DND-41 (cell line): ENCODE data around the gene SCYGR3.

ENCODE experiments used
- ATAC-seq: fragments of 200-7000 bp; cut with Tn5 transposase; 3 replicates; pipeline ENCODE4 v1.9.1; 2021; ENCODE audit warnings: low read depth; ENCODE audit not compliant: insufficient read depth
- DNase-seq: peaks from one replicate; pipeline ENCODE4 v3.0.0-alpha.2; 2020
- H2AFZ ChIP-seq: 2 replicates; pipeline ENCODE4 v1.6.0; 2012; ENCODE audit warnings: low read depth, low read length
- H3K27ac ChIP-seq: 2 replicates; pipeline ENCODE4 v1.5.1; 2012; ENCODE audit warnings: low read length, inconsistent platforms
- H3K27me3 ChIP-seq: fragments of 200-600 bp; sonication (generic); 2 replicates; pipeline ENCODE4 v1.6.0; 2012; ENCODE audit warnings: low read length, mild to moderate bottlenecking, inconsistent platforms; ENCODE audit not compliant: insufficient read depth, poor library complexity
- H3K36me3 ChIP-seq: 2 replicates; pipeline ENCODE4 v1.5.1; 2012; ENCODE audit warnings: low read length, inconsistent platforms; ENCODE audit not compliant: insufficient read depth
- H3K4me1 ChIP-seq: 2 replicates; pipeline ENCODE4 v1.5.1; 2012; ENCODE audit warnings: mild to moderate bottlenecking, low read length; ENCODE audit not compliant: insufficient read depth
- H3K4me2 ChIP-seq: 2 replicates; pipeline ENCODE4 v1.6.0; 2012; ENCODE audit warnings: mild to moderate bottlenecking, moderate library complexity, low read length, inconsistent platforms; ENCODE audit not compliant: insufficient read depth
- H3K4me3 ChIP-seq, 2 experiments: fragments of 200-600 bp in 1 of 2; shearing (Covaris generic) in 1 of 2; 2 replicates each; pipeline ENCODE4 v1.5.1; 2012 to 2016; ENCODE audit warnings: inconsistent platforms in 2 of 2, low read length in 2 of 2, mild to moderate bottlenecking in 2 of 2, low read depth in 1 of 2, moderate library complexity in 1 of 2
- H3K79me2 ChIP-seq: 2 replicates; pipeline ENCODE4 v1.6.0; 2012; ENCODE audit warnings: low read length, inconsistent platforms; ENCODE audit not compliant: insufficient read depth
- H3K9ac ChIP-seq: 2 replicates; pipeline ENCODE4 v1.6.0; 2012; ENCODE audit warnings: low read depth, mild to moderate bottlenecking, inconsistent platforms, low read length, moderate library complexity
- H3K9me3 ChIP-seq: 2 replicates; pipeline ENCODE4 v1.5.1; 2012; ENCODE audit warnings: low read length, moderate library complexity, mild to moderate bottlenecking, inconsistent platforms; ENCODE audit not compliant: insufficient read depth, severe bottlenecking
- H4K20me1 ChIP-seq: 2 replicates; pipeline ENCODE4 v1.6.0; 2012; ENCODE audit warnings: low read length; ENCODE audit not compliant: insufficient read depth
- EZH2 ChIP-seq: IDR thresholded peaks from 3 replicates; pipeline ENCODE4 v1.6.1; 2012; ENCODE audit warnings: borderline replicate concordance, low read depth, mild to moderate bottlenecking, moderate library complexity, low read length, inconsistent platforms; ENCODE audit not compliant: severe bottlenecking
- TF ChIP-seq, protein P1 (sequence below): IDR thresholded peaks from 2 replicates; pipeline ENCODE4 v1.5.1; 2012; ENCODE audit warnings: borderline replicate concordance, low read length, moderate library complexity, mild to moderate bottlenecking; ENCODE audit not compliant: poor library complexity, severe bottlenecking; ENCODE audit errors: extremely low read depth

The SCYGR3 gene

DNA sequence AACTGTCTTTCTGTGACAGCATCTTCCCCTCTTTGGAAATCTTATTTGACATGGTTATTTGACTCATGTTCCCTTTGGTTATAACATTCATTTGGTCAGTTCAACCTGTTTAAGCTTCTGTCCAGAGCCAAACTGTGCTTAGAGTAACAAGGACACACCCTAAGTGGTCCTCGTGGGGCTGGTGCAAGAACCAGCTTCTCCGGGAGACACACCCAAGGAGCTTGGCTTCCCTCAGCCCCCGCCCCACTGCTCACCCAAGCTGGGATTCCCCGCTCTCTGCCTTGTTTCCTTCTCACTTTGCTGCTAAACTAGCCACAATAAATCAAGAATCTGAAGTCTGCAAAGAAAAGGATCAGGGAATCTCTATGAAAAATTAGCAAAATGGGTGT, 1.4 kb downstream of the SCYGR3 start:
- H3K36me3 ChIP-seq, result no peaks in the 10 kb centered on the region
- no peak overlapping the region for H3K27ac ChIP-seq
- no peak overlapping the region for H3K4me3 ChIP-seq
- H3K9me3 ChIP-seq, result no peaks in the 10 kb centered on the region
- ATAC-seq (no peak), DNase-seq (no peak)
- H3K79me2 ChIP-seq, result no peaks in the 10 kb centered on the region
- H2AFZ ChIP-seq, result no peak overlapping the region
- no peak overlapping the region for H3K4me2 ChIP-seq
- H3K27me3 ChIP-seq, result no peaks in the 10 kb centered on the region
- no peaks in the 10 kb centered on the region for H4K20me1 ChIP-seq
- no peak overlapping the region for H3K9ac ChIP-seq
- no peaks in the 10 kb centered on the region for H3K4me1 ChIP-seq
- TF ChIP-seq, protein P1, sequence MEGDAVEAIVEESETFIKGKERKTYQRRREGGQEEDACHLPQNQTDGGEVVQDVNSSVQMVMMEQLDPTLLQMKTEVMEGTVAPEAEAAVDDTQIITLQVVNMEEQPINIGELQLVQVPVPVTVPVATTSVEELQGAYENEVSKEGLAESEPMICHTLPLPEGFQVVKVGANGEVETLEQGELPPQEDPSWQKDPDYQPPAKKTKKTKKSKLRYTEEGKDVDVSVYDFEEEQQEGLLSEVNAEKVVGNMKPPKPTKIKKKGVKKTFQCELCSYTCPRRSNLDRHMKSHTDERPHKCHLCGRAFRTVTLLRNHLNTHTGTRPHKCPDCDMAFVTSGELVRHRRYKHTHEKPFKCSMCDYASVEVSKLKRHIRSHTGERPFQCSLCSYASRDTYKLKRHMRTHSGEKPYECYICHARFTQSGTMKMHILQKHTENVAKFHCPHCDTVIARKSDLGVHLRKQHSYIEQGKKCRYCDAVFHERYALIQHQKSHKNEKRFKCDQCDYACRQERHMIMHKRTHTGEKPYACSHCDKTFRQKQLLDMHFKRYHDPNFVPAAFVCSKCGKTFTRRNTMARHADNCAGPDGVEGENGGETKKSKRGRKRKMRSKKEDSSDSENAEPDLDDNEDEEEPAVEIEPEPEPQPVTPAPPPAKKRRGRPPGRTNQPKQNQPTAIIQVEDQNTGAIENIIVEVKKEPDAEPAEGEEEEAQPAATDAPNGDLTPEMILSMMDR, result no peak
- no peak for TF ChIP-seq EZH2

DNA sequence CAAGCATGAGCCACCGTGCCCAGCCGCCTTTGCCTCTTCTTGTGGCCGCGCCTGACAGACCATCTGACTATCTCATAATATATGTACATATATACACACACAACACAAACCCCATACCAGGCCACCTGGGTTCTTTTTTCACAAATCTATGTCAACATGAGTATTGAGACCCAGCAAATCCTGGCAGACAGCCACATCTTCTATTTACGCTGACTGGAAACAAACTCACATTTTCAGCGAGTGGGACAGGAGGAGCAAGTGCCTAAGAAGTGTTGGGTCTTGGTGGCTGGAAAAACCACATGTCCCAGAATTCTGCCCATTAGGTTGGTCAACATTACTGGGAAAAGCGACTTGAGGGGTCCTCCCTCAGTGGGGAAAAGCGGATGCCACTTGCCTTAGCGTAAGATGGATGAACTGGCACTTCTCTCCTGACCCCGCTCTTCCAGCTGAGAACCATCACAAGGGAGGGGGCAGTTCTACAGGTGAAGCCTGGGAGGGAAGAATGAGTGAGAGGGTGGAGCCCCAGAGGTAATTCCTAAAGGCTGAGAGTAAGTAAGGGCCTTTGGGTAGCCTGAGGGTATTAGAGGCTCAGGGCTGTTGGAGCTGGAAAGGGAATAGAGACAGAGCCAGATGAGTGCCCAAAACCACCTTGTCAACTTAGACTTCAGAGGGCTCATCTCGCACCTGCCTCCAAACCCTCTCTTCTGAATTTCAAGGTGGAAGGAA, 1.9 kb downstream of the SCYGR3 start:
- H3K4me2 ChIP-seq, result no peak overlapping the region
- H4K20me1 ChIP-seq, result no peaks in the 10 kb centered on the region
- TF ChIP-seq, protein P1, result no peak
- no peak for TF ChIP-seq EZH2
- no peaks in the 10 kb centered on the region for H3K4me1 ChIP-seq
- H2AFZ ChIP-seq, result no peak overlapping the region
- H3K27ac ChIP-seq, result no peak overlapping the region
- ATAC-seq, result no peak
- no peak overlapping the region for H3K9ac ChIP-seq
- no peaks in the 10 kb centered on the region for H3K36me3 ChIP-seq
- H3K27me3 ChIP-seq, result no peaks in the 10 kb centered on the region
- no peak overlapping the region for H3K4me3 ChIP-seq
- H3K9me3 ChIP-seq, result no peaks in the 10 kb centered on the region
- no peak for DNase-seq
- no peaks in the 10 kb centered on the region for H3K79me2 ChIP-seq

DNA sequence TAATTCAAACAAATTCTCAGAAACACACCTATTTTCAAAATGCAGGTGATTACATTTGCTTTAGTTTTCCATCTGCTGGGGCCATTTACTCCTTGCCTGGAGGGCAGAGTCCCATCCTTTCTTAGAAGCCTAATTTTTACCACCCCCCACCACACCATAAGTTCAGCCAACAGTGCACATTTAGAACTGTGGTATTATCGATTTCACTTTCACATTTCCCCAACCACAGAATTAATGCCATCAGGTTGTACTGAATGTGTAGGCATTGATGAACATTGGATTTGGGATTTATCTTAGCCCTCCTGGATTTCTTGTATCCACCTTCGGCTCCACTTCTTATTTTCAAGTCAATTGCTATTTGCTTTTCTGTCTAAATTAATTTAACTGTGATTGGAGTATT, 4.5 kb downstream of the SCYGR3 start:
- TF ChIP-seq, protein P1, result no peak
- TF ChIP-seq EZH2, result no peak
- Histone ChIP-seq H3K9ac (no peak overlapping the region), H3K4me1 (no peaks in the 10 kb centered on the region), H4K20me1 (no peaks in the 10 kb centered on the region), H3K79me2 (no peaks in the 10 kb centered on the region), H3K27ac (no peak overlapping the region), H3K4me3 (no peak overlapping the region), H3K9me3 (no peaks in the 10 kb centered on the region), H3K4me2 (no peak overlapping the region), H3K27me3 (no peaks in the 10 kb centered on the region), H3K36me3 (no peaks in the 10 kb centered on the region), H2AFZ (no peak overlapping the region)
- ATAC-seq (no peak), DNase-seq (no peak)
